Measurements from ENCODE around the gene SPO11.

The SPO11 gene

DNA sequence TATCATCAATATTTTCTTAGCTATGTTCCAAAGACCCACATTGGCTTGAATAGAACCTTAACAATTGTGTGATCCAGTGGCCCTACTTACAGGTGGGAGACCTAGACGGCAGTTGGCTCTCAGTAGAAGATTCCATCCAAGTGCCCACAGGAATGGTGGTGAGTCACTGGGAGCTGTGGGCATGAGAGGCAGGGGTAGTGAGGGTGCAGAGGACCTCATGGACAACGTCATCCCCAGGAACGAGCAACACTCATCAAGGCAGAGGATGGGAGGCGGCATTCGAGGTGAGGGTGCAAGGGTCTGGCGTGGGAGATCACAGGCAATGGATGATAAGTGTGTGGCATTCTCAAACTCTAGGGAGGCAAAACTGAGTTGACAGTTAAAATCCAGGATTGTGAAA lies 17.5 kb upstream of the SPO11 start:
- no peak for DNase-seq

DNA sequence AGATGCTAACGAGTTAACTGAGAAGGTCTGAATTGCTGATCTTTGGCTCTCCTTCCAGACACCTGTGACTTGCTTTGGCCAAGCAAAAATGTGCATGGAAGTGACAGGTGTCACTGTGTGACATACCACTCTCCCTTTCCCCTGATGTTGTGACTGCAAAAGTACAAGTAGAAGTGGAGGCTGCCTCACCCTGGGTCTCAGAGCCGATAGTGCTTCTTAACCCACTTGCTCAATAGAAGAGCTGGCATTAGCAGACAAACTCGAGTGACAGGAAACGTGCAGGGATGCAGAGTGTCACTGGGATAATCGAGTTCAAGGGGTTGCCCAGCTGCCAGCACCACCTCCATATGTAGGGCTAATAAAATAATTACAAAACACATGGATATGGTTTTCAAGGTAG lies 16.4 kb upstream of the SPO11 start:
- no peak for DNase-seq

- DNase-seq = no peak
These were observed 15.7 kb upstream of the SPO11 start for GRCh38 chr20:57313951-57314350.

DNA sequence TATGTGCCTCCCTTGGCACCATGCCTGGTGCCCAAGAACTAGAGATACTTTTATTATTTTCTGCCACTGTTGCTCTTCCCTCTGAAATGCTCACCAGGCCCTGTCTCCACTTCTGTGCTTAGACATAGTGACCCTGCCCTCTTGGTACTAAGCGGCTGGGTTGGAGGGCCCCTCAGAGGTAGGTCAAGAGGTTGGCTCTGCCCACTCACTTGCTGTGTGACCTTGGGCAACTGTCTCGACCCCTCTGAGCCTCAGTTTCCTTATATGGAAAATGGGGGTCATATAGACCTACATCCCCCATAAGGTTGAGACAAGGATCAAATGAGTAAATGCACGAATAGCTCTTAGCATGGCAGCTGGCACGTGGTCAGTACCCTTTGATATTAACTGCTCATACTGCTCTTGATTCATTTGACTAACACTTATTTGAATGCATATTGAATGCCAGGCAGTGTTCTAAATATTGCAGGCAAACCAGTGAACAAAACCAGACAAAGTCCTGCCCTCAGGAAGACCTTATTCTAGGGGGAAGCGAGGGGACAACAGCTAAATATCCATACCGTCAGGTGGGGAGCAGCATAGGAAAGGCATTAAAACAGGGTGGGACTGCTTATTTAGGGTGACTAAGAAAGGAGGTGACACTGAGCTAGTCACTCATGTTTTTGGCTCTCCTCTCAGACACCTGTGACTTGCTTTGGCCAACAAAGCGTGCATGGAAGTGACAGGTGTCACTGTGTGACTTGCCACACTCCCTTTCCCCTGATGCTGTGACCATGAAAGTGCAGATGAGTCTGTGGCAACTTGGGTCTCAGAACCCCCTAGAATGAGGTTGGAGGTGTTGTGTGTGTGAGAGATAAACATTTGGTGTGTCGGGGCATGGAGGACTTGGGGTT lies 14.3 kb upstream of the SPO11 start:
- DNase-seq = no peak

GRCh38 chr20:57315976-57316480 lies 13.6 kb upstream of the SPO11 start:
- no peak for DNase-seq

GRCh38 chr20:57316795-57317201 lies 12.8 kb upstream of the SPO11 start:
- no peak for DNase-seq

GRCh38 chr20:57317316-57317788 lies 12.3 kb upstream of the SPO11 start:
- DNase-seq = no peak

DNA sequence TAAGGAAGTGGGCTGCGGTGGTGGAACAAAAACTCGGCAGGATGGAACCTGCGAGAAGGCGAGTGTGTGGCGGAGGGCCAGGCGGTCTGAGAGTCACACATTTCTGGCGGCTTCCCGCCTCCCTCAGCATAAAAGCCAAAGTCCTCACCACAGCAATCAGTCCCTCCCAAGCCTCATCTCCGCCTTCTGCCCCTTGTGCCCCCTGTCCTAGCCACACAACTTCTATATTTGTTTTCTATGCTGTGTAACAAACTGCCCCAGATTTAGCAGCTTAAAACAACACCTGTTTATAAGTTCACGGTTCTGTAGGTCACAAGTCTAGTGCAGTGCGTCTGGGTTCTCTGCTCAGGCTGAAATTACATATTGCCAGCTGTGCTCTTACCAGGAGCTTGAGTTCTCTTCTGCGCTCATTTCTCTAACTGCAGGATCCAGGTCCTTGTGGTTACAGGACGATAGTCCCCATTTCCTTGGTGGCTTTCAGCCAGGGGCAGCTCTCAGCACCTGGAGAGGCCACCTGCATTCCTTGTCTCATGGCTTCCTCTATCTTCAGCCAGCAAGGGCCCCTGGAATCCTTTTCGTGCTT lies 11.7 kb upstream of the SPO11 start:
- no peak for DNase-seq

DNA sequence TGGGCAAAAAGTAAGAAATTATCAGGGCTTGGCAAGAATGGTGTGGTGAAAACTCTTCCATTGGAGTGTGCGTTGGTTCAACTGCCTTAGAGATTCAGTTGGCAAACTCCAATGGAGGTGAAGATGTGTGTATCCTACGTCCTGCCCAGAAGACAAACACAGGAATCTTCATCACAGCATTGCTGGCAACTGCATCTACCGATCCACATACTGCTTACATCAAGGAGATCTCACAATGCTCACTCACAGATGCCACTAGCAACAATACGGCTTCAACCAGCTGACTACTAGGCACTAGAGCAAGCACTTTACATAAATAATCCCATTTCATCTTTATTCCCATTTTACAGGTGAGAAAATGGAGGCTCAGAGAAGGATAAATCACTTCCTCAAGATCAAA lies 10.0 kb upstream of the SPO11 start:
- no peak for DNase-seq

DNA sequence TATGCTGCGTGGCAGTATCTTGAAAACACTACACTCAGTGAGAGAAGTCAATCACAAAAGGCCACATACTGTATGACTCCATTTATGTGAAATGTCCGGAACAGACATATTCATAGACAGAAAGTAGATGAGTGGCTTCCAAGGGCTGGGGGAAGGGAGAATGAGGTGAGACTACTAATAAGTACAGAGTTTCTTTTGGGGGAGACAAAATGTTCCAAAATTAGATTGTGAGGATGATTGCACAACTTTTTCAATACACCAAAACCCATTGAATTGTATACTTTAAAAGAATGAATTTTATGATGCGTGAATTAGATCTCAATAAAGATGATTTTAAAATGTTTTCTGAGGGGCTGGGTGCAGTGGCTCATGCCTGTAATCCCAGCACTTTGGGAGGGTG lies 9.2 kb upstream of the SPO11 start:
- no peak for DNase-seq

DNA sequence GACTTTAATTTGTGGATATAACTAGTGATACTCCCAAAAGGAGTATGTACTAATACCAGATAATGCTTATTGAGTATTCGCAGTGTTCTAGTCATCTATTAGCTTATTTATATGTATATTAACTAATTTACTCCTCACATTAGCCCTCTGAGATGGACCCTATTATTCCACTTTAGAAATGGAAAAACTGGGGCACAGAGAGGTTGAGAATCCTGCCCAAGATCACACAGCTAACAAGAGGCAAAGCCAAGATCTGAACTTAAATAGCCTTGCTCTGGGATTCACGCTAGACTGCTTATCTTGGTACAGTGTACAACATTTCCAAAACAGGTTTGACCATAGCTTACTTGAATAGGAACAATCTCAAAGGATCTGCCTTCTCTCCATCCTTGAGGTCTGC lies 8.5 kb upstream of the SPO11 start:
- DNase-seq = no peak

GRCh38 chr20:57322476-57322875 lies 7.1 kb upstream of the SPO11 start:
- no peak for DNase-seq

- DNase-seq = no peak
These were observed 6.6 kb upstream of the SPO11 start for GRCh38 chr20:57323034-57323433.

GRCh38 chr20:57325632-57326356 lies 3.8 kb upstream of the SPO11 start:
- no peak for DNase-seq

DNA sequence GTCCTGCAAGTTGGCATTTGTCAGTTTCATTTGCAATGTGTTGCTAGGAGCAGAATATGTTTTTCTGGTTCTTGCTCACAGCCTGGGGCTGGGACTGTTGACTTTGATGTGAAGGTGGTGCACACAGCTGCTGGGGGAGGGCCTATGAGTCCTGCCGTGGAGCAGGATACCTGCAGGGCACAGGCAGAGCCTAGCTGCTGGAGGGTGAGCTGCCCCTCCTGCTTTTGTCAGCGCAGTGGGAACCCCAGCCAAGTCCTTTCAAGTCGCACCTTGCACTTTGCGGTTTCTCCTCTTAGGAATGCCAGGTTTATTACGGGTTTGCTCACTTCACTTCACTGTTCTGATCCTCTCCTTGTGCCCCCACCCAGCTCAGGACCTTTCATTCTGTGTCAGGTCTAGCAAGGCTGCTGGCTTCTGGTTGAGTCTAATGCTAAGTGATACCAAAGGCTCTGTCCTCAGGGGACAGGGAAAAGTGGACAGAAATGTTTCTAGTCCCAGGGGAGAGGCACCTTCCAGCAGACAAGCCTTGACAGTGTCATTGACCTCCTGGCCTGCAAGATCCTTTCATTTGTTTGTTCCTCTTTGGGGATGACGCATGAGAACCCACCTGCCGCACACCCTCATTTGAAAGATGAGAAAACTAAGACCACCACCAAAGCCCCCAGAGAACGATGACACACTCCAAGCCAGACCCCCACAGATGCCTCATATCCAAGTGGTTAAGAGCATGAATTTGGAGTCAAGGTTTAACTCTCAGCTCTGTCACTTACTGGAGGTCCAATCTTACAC lies 2.7 kb upstream of the SPO11 start:
- no peak for DNase-seq

- DNase-seq = no peak
These were observed 1.8 kb upstream of the SPO11 start for GRCh38 chr20:57327820-57328219.

DNA sequence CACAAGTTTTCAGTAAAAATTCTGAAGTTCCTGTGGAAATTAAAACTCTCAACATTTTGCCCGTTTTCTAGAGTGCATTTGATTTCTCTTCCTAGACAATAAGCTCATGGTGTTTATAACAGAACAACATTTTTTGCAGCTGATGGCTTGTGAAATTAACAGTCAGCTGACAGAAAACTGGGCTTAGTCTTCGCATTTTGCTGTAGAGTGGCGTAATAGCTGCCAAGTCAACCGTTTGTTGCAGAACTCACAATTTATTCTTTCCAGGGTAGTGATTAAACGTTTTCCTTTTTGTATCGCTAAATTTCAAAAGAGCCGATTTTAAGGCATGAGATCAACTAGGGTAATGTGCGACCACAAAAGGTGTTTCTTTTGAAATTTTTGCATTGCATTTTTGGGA lies 1.4 kb downstream of the SPO11 start:
- DNase-seq = no peak

DNA sequence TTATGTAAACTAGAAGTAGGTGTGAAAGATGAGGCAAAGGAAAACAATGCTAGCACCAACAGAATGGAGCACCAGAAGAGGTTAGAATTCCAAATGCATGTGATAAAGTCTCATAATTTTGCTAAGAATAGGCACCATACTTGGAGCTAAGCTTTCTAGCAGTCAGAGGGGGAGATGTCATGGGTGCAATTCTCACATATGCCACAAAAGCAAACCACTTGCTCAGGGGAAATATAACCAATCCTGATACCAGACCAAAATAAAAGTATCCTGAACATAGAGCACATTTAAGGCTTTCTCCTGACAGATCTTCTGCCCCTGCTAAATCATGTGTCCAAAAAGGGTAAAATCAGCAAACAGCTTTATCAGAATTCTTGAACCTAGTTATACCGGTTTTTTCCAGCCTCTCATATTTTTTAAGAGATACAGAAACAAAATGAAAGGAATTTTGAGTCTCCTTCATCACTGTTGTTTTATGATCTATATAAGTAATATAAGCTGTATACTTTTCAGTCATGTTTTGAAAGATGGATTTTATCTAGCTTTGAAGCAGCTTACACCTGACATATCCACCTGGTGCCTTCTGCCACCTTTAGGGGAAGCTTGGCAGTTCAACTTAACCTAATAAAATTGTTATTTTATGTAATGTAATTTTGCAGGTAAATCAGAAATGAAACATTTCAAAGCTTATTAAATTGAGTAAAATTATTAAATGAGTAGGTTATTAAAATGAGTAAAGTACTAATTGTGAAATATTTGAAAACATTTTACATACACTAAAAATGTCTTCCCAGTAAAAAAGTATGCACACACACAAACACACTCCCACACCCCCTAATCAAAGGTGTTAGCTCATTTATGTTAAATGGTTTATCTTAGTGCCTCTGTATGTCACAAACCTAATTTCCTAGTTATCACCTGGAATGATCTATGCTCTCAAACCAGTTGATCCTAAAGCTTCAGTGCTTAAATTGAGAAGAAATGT lies 2.8 kb downstream of the SPO11 start:
- DNase-seq = no peak

DNA sequence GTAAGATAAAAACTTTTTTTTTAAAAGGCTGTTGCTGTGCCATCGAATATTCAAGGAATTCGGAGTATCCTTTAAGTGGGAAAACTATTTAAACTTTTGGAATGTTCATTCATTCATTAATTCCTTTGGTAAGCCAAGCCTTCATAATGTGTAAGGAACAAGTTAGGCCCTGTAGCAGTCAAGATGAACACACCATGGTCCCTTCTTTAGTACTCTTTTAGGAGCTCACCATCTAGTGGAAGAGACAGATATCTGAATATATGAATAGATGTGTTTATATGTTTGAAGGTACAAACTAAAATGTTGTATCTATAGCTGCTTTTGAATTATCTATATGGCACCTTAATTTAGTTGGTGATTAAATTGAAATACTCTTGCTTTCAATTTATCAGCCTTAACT lies 5.8 kb downstream of the SPO11 start:
- DNase-seq = peak in 1 of 2 experiments; percentile 24

DNA sequence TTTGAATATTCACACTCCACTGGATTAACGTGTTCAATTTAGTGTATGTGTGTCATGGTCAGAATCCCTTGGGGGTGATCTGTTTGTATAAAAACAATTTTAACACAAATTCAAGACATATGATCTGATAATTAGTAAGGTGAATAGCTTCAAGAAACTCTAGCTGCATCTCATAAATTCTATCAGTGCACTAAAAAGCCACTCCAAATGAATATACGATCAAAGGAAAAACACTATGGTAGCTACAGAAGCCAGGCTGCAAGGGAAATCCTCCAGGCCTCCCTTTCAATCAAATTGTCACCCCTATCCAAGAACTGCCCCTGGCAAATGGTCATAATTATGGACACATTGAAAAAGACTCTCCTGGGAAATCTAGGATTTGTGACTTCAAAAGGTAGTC lies 12.1 kb downstream of the SPO11 start:
- DNase-seq = no peak

- no peak for DNase-seq
These were observed 13.2 kb downstream of the SPO11 start for GRCh38 chr20:57342829-57343228.

DNA sequence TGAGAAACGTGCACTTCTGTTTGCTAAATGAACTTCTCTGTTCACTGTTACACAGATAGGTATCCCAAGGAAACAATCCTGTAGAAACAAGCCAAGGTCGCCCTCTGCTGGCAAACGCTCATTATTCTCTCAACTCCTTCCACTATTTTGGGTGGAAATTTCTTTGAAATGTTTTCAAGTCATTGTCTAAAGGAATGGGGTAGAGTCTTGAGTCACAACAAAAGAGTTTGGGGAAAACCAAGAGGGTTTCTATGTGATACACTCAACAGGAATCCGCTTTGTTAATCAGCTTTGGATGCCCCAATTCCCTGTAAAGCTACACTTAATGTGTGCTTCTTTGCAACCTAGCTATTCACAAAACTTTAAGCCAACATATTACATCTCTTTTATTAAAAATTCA lies 16.9 kb downstream of the SPO11 start:
- peak; percentile 51 to 75 for DNase-seq
